Vein endothelial cell (primary cell): ENCODE data around the gene FABP6. TPM values are rescaled to one million over a fixed set of nuclear protein-coding genes. Genes with fewer than 3 reads are reported as not detected.

Experiments
- total RNA-seq: library from RNA; depleted of rRNA; stranded (reverse); fragments of >200 nt; gene quantifications from 2 replicates; pipeline ENCODE4 v1.2.3, GENCODE V29; 2012

FABP6 gene, protein sequence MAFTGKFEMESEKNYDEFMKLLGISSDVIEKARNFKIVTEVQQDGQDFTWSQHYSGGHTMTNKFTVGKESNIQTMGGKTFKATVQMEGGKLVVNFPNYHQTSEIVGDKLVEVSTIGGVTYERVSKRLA
- not detected in 2 replicates for total RNA-seq

GRCh38 chr5:160229190-160229742, at the start of gene FABP6:
Gene FABP6 (plus strand): TSS chr5:160229506. CDS start chr5:160229558, 52 bp downstream.

Other genes with a start within 250 kb of the FABP6 start
- 42.8 and 51.8 TPM in 2 replicates for gene TTC1, start 220.4 kb upstream of the FABP6 start, total RNA-seq
- gene PWWP2A, start 110.1 kb upstream of the FABP6 start, total RNA-seq = 16.0 TPM in 2 replicates
- gene CCNJL, start 83.1 kb downstream of the FABP6 start, total RNA-seq = 10.1 and 12.4 TPM in 2 replicates
- gene C1QTNF2, start 141.1 kb downstream of the FABP6 start, total RNA-seq = 0.10 TPM in 1 of 2 replicates, not detected in the other
- gene FAM200C, start 170.5 kb downstream of the FABP6 start, total RNA-seq = 2.0 and 3.3 TPM in 2 replicates
- 45.8 and 54.2 TPM in 2 replicates for gene SLU7, start 189.6 kb downstream of the FABP6 start, total RNA-seq
- 104 and 151 TPM in 2 replicates for gene PTTG1, start 192.3 kb downstream of the FABP6 start, total RNA-seq